HepG2 (cell line): Measurements from ENCODE around the gene PHTF2.

Experiments used
- CHCHD3 ChIP-seq: sonication (generic); formaldehyde crosslinking; IDR thresholded peaks from 2 replicates; pipeline ENCODE4 v1.8.0; 2022; ENCODE audit warnings: mild to moderate bottlenecking, missing genetic modification reagents, moderate library complexity
- ESRRA ChIP-seq: sonication (generic); formaldehyde crosslinking; IDR thresholded peaks from 2 replicates; pipeline ENCODE4 v1.5.1; 2020; ENCODE audit warnings: mild to moderate bottlenecking, low read depth, missing genetic modification reagents
- POLR2AphosphoS5 ChIP-seq: IDR thresholded peaks from 2 replicates; pipeline ENCODE4 v1.6.1; 2012; ENCODE audit warnings: low read depth, low read length
- RAD21 ChIP-seq: fragments of 450-650 bp; formaldehyde crosslinking; IDR thresholded peaks from 2 replicates; pipeline ENCODE4 v1.5.0; 2020; ENCODE audit warnings: mild to moderate bottlenecking
- REPIN1 ChIP-seq: sonication (generic); formaldehyde crosslinking; IDR thresholded peaks from 2 replicates; pipeline ENCODE4 v1.8.0; 2022; ENCODE audit warnings: missing genetic modification reagents, low read depth, mild to moderate bottlenecking, borderline replicate concordance
- TAF1 ChIP-seq: sonication (generic); formaldehyde crosslinking; IDR thresholded peaks from 2 replicates; pipeline ENCODE4 v1.4.0; 2020; ENCODE audit warnings: missing genetic modification reagents
- TBP ChIP-seq: sonication (generic); formaldehyde crosslinking; IDR thresholded peaks from 2 replicates; pipeline ENCODE4 v1.5.0; 2020; ENCODE audit warnings: missing genetic modification reagents
- U2AF1 ChIP-seq: fragments of 200-400 bp; formaldehyde crosslinking; optimal IDR thresholded peaks from 2 replicates; pipeline ENCODE3; 2017; ENCODE audit warnings: mild to moderate bottlenecking, low read depth, low read length
- ZNF251 ChIP-seq: sonication (generic); formaldehyde crosslinking; IDR thresholded peaks from 2 replicates; pipeline ENCODE4 v1.9.0; 2021; ENCODE audit warnings: mild to moderate bottlenecking, missing genetic modification reagents
- ZNF510 ChIP-seq: sonication (generic); formaldehyde crosslinking; IDR thresholded peaks from 2 replicates; pipeline ENCODE4 v1.4.0; 2020; ENCODE audit warnings: low read depth, mild to moderate bottlenecking, missing genetic modification reagents
- TF ChIP-seq, protein P1 (sequence below): sonication (generic); formaldehyde crosslinking; IDR thresholded peaks from one replicate; pipeline ENCODE4 v1.5.1; 2020; ENCODE audit warnings: mild to moderate bottlenecking, missing genetic modification reagents; ENCODE audit errors: not compliant biosample characterization

DNA sequence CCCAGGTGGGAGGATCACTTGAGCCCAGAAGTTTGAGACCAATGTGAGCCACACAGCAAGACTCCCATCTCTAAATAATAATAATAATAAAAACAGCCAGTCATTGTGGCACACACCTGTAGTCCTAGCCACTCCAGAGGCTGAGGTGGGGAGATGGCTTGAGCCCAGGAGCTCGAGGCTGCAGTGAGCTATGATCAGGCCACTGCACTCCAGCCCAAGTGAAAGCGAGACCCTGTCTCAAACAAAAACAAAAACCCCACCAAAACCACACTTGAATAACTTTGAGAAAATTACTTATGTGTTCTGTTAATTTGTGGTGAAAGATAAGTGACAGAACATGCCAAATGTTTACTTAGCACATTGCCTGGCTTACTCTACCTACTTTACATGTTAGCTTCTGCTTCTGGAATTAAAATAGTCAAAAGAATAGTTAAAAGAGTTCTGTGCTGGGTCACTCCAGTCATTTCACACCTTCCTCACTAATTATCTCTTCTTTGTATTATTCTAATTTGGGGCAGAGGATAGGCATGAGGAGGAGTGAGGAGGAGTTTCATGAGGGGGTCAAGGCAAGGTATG is 10.2 kb upstream of the PHTF2 start:
- TF ChIP-seq POLR2AphosphoS5: no peak
- no peak for TF ChIP-seq RAD21 (CRISPR knock-in tag)
- TF ChIP-seq U2AF1: no peak
- TF ChIP-seq ESRRA: no peak
- TF ChIP-seq ZNF251 (CRISPR knock-in tag): no peak
- TF ChIP-seq CHCHD3 (CRISPR knock-in tag): no peak
- TF ChIP-seq, protein P1, sequence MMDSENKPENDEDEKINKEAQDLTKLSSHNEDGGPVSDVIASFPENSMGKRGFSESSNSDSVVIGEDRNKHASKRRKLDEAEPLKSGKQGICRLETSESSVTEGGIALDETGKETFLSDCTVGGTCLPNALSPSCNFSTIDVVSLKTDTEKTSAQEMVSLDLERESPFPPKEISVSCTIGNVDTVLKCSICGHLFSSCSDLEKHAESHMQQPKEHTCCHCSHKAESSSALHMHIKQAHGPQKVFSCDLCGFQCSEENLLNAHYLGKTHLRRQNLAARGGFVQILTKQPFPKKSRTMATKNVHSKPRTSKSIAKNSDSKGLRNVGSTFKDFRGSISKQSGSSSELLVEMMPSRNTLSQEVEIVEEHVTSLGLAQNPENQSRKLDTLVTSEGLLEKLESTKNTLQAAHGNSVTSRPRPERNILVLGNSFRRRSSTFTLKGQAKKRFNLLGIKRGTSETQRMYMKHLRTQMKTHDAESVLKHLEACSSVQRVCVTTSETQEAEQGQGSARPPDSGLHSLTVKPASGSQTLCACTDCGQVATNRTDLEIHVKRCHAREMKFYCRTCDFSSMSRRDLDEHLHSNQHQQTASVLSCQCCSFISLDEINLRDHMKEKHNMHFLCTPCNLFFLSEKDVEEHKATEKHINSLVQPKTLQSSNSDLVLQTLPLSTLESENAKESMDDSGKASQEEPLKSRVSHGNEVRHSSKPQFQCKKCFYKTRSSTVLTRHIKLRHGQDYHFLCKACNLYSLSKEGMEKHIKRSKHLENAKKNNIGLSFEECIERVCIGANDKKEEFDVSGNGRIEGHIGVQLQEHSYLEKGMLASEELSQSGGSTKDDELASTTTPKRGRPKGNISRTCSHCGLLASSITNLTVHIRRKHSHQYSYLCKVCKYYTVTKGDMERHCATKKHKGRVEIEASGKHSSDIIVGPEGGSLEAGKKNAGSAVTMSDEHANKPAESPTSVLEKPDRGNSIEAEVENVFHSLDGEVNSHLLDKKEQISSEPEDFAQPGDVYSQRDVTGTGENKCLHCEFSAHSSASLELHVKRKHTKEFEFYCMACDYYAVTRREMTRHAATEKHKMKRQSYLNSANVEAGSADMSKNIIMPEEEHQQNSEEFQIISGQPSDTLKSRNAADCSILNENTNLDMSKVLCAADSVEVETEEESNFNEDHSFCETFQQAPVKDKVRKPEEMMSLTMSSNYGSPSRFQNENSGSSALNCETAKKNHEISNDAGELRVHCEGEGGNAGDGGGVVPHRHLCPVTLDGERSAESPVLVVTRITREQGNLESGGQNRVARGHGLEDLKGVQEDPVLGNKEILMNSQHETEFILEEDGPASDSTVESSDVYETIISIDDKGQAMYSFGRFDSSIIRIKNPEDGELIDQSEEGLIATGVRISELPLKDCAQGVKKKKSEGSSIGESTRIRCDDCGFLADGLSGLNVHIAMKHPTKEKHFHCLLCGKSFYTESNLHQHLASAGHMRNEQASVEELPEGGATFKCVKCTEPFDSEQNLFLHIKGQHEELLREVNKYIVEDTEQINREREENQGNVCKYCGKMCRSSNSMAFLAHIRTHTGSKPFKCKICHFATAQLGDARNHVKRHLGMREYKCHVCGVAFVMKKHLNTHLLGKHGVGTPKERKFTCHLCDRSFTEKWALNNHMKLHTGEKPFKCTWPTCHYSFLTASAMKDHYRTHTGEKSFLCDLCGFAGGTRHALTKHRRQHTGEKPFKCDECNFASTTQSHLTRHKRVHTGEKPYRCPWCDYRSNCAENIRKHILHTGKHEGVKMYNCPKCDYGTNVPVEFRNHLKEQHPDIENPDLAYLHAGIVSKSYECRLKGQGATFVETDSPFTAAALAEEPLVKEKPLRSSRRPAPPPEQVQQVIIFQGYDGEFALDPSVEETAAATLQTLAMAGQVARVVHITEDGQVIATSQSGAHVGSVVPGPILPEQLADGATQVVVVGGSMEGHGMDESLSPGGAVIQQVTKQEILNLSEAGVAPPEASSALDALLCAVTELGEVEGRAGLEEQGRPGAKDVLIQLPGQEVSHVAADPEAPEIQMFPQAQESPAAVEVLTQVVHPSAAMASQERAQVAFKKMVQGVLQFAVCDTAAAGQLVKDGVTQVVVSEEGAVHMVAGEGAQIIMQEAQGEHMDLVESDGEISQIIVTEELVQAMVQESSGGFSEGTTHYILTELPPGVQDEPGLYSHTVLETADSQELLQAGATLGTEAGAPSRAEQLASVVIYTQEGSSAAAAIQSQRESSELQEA (CRISPR knock-in tag): no peak
- no peak for TF ChIP-seq TBP (CRISPR knock-in tag)
- no peak for TF ChIP-seq ZNF510 (CRISPR knock-in tag)
- no peak for TF ChIP-seq REPIN1 (CRISPR knock-in tag)
- TF ChIP-seq TAF1 (CRISPR knock-in tag): no peak
